ENCODE results near the gene GTPBP1. TPM values are rescaled to one million over a fixed set of nuclear protein-coding genes. Genes with fewer than 3 reads are reported as not detected.

Gene GTPBP1
- total RNA-seq, 1 experiment from 2014 or later, result 108 TPM

DNA sequence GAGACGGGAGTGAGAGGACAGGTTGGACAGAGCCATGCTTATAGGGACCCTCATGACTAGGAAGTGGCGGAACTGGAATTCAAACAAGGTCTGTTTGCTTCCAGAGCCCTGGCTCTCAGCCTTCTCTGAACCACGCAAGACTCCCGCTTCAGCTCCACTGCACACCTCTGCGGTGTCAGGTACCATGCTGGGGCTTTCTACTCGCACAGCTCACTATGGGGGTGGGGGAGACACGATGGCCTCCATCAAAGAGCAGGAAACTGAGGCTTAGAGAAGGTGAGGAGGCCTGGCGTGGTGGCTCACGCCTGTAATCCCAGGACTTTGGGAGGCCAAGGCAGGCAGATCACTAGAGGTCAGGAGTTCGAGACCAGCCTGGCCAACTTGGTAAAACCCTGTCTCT, 35.8 kb downstream of the GTPBP1 start:
- Histone ChIP-seq H4K8ac (replicated peaks; ENCODE audit: insufficient read length, low read depth, low read length) (no peak overlapping the region), H2BK20ac (ENCODE audit: low read depth, low read length, poor library complexity, severe bottlenecking) (no peak overlapping the region), H3K27me3 (ENCODE audit: insufficient read depth, low read length) (no peaks in the 10 kb centered on the region), H3K23me2 (ENCODE audit: insufficient read length, low read depth, low read length, poor library complexity, severe bottlenecking) (no peaks in the 10 kb centered on the region), H3K9me3 (ENCODE audit: control insufficient read depth, low read depth, low read length) (no peaks in the 10 kb centered on the region), H3K27ac (ENCODE audit: insufficient read length, low read depth, low read length) (no peak overlapping the region), H2AFZ (ENCODE audit: low read length) (no peak overlapping the region), H3K56ac (ENCODE audit: insufficient read length, low read depth, low read length) (no peak overlapping the region), H2BK5ac (ENCODE audit: insufficient read length, low read length) (no peak overlapping the region), H3K4me2 (ENCODE audit: insufficient read depth, insufficient read length, low read length) (no peak overlapping the region), H4K20me1 (ENCODE audit: control insufficient read depth, insufficient read depth, insufficient read length) (no peaks in the 10 kb centered on the region), H3K4ac (ENCODE audit: low read depth, low read length) (no peak overlapping the region), H2BK15ac (ENCODE audit: low read depth, low read length) (no peak overlapping the region), H2AK5ac (ENCODE audit: insufficient read length, low read length) (no peak overlapping the region), H4K91ac (ENCODE audit: insufficient read length, low read depth, low read length) (no peak overlapping the region), H3K79me1 (ENCODE audit: insufficient read depth, low read depth, low read length, poor library complexity, severe bottlenecking) (no peaks in the 10 kb centered on the region), H3T11ph (ENCODE audit: low read length) (no peak overlapping the region), H3K4me1 (ENCODE audit: insufficient read depth, low read length) (no peaks in the 10 kb centered on the region), H2BK120ac (ENCODE audit: low read depth, low read length, poor library complexity, severe bottlenecking) (no peak overlapping the region), H3K23ac (ENCODE audit: insufficient read length, low read depth, low read length) (no peak overlapping the region), H3K14ac (ENCODE audit: insufficient read depth, low read length) (no peak overlapping the region), H3K79me2 (ENCODE audit: insufficient read depth, low read length) (no peaks in the 10 kb centered on the region), H4K5ac (ENCODE audit: insufficient read length, low read depth, low read length) (no peak overlapping the region), H2BK12ac (ENCODE audit: insufficient read length, low read depth, low read length) (no peak overlapping the region), H3K9ac (ENCODE audit: extremely low read depth, insufficient read length, low read length) (no peak overlapping the region), H3K18ac (ENCODE audit: insufficient read length, low read depth, low read length) (no peak overlapping the region)
- Mint-ChIP-seq H3K27me3 (ENCODE audit: low read depth) (no peaks in the 10 kb centered on the region; the same call in 1 of the 2 replicates), H3K9me3 (no peaks in the 10 kb centered on the region), H3K4me1 (no peaks in the 10 kb centered on the region), H3K36me3 (ENCODE audit: insufficient read depth in 1 of 3, low read depth in 3 of 3) (peaks cover 13 to 57% (median 24%) of the 10 kb centered on the region in 3 experiments), H3K4me3 (no peak overlapping the region), H3K27ac (peak overlapping the region in 1 of 3 experiments; percentile 68; a peak in 1 of 7 replicates)
- DNase-seq, result no peak
- TF ChIP-seq, protein P1, sequence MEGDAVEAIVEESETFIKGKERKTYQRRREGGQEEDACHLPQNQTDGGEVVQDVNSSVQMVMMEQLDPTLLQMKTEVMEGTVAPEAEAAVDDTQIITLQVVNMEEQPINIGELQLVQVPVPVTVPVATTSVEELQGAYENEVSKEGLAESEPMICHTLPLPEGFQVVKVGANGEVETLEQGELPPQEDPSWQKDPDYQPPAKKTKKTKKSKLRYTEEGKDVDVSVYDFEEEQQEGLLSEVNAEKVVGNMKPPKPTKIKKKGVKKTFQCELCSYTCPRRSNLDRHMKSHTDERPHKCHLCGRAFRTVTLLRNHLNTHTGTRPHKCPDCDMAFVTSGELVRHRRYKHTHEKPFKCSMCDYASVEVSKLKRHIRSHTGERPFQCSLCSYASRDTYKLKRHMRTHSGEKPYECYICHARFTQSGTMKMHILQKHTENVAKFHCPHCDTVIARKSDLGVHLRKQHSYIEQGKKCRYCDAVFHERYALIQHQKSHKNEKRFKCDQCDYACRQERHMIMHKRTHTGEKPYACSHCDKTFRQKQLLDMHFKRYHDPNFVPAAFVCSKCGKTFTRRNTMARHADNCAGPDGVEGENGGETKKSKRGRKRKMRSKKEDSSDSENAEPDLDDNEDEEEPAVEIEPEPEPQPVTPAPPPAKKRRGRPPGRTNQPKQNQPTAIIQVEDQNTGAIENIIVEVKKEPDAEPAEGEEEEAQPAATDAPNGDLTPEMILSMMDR (conservative IDR thresholded peaks at IDR 0.05), result no peak
- WGBS (ENCODE audit: extremely low coverage, insufficient read length, low lambda C conversion rate), result no CpG with 5 or more reads among the region's 10 CpGs

Data from H9 (cell line).